ENCODE results near the gene FAM90A1. TPM values are rescaled to one million over a fixed set of nuclear protein-coding genes. Genes with fewer than 3 reads are reported as not detected.
"Not testable (repeated sequence)": the region's sequence is repeated elsewhere in the genome, so short reads cannot be mapped to it uniquely, and the experiment has no call there.

FAM90A1 gene
- total and polyA plus RNA-seq, 2 donors (not counting 1 experiment from before 2014, with no cell fraction given) = 0.27 to 0.34 TPM

GRCh38 chr12:8252056-8252818, 24.8 kb upstream of the FAM90A1 start:
- H2AFZ ChIP-seq (ENCODE audit: insufficient read depth, low read depth, low read length, poor library complexity, severe bottlenecking); H3K79me2 ChIP-seq (ENCODE audit: control insufficient read depth, insufficient read depth, low read length); H3K27ac Mint-ChIP-seq; H3K27ac ChIP-seq (ENCODE audit: low read length in 2 of 2); DNase-seq; H3K27me3 ChIP-seq (replicated peaks in 1 of 4; ENCODE audit: control extremely low read depth in 1 of 4, control insufficient read depth in 3 of 4, insufficient read depth in 4 of 4, low read length in 3 of 4); H4K20me1 ChIP-seq (ENCODE audit: control insufficient read depth, insufficient read depth, low read length, poor library complexity, severe bottlenecking); H3K4me3 ChIP-seq (ENCODE audit: control extremely low read depth in 1 of 5, extremely low read depth in 1 of 5, insufficient read depth in 1 of 5, low read depth in 2 of 5, low read length in 4 of 5); H3K4me3 Mint-ChIP-seq; H3K9ac ChIP-seq (ENCODE audit: low read length); CTCF ChIA-PET; intact Hi-C loops (cut with micrococcal nuclease); ATAC-seq (ENCODE audit: low read depth); POLR2A ChIA-PET; H3K4me1 ChIP-seq (ENCODE audit: control insufficient read depth in 2 of 2, insufficient read depth in 2 of 2, low read length in 2 of 2); H3K27me3 Mint-ChIP-seq; H3K4me1 Mint-ChIP-seq; H3K9me3 Mint-ChIP-seq (ENCODE audit: insufficient read depth); H3K9me3 ChIP-seq (ENCODE audit: control extremely low read depth in 1 of 3, control insufficient read depth in 2 of 3, insufficient read depth in 1 of 3, low read length in 2 of 3); H3K4me2 ChIP-seq (replicated peaks; ENCODE audit: low read depth, low read length, poor library complexity, severe bottlenecking); H3K36me3 ChIP-seq (replicated peaks in 1 of 2; ENCODE audit: control extremely low read depth in 1 of 2, control insufficient read depth in 1 of 2, extremely low read depth in 1 of 2, insufficient read depth in 2 of 2, low read length in 1 of 2): not testable (repeated sequence)
- WGBS (ENCODE audit: insufficient coverage) = 94% methylated on average over 23 of the region's 29 CpGs

- CTCF ChIA-PET; H3K36me3 ChIP-seq (replicated peaks in 1 of 2; ENCODE audit: control extremely low read depth in 1 of 2, control insufficient read depth in 1 of 2, extremely low read depth in 1 of 2, insufficient read depth in 2 of 2, low read length in 1 of 2); H3K4me1 ChIP-seq (ENCODE audit: control insufficient read depth in 2 of 2, insufficient read depth in 2 of 2, low read length in 2 of 2); H4K20me1 ChIP-seq (ENCODE audit: control insufficient read depth, insufficient read depth, low read length, poor library complexity, severe bottlenecking); H3K27ac ChIP-seq (ENCODE audit: low read length in 2 of 2); H3K4me2 ChIP-seq (replicated peaks; ENCODE audit: low read depth, low read length, poor library complexity, severe bottlenecking); H3K4me1 Mint-ChIP-seq; H3K9me3 ChIP-seq (ENCODE audit: control extremely low read depth in 1 of 3, control insufficient read depth in 2 of 3, insufficient read depth in 1 of 3, low read length in 2 of 3); DNase-seq; H3K4me3 ChIP-seq (ENCODE audit: control extremely low read depth in 1 of 5, extremely low read depth in 1 of 5, insufficient read depth in 1 of 5, low read depth in 2 of 5, low read length in 4 of 5); H3K27ac Mint-ChIP-seq; POLR2A ChIA-PET; H3K9ac ChIP-seq (ENCODE audit: low read length); H3K79me2 ChIP-seq (ENCODE audit: control insufficient read depth, insufficient read depth, low read length); H3K27me3 Mint-ChIP-seq; H3K9me3 Mint-ChIP-seq (ENCODE audit: insufficient read depth); ATAC-seq (ENCODE audit: low read depth); H3K27me3 ChIP-seq (replicated peaks in 1 of 4; ENCODE audit: control extremely low read depth in 1 of 4, control insufficient read depth in 3 of 4, insufficient read depth in 4 of 4, low read length in 3 of 4); H2AFZ ChIP-seq (ENCODE audit: insufficient read depth, low read depth, low read length, poor library complexity, severe bottlenecking); H3K4me3 Mint-ChIP-seq; intact Hi-C loops (cut with micrococcal nuclease): not testable (repeated sequence)
- 81% methylated on average over 3 of the region's 7 CpGs for WGBS (ENCODE audit: insufficient coverage)
These were observed 24.2 kb upstream of the FAM90A1 start for GRCh38 chr12:8251616-8252015.

GRCh38 chr12:8246941-8247535, 19.6 kb upstream of the FAM90A1 start:
- CTCF ChIA-PET = interaction anchor here (1.0 kb wide), 1 partner anchor 10 kb away, joined by 5 read pairs; no protein-coding TSS in a partner anchor
- H3K27ac Mint-ChIP-seq; H4K20me1 ChIP-seq (ENCODE audit: control insufficient read depth, insufficient read depth, low read length, poor library complexity, severe bottlenecking): not testable (repeated sequence)

More at GRCh38 chr12:8246941-8247535, 19.6 kb upstream of the FAM90A1 start:
- H3K36me3 ChIP-seq (replicated peaks in 1 of 2; ENCODE audit: control extremely low read depth in 1 of 2, control insufficient read depth in 1 of 2, extremely low read depth in 1 of 2, insufficient read depth in 2 of 2, low read length in 1 of 2); POLR2A ChIA-PET; ATAC-seq (ENCODE audit: low read depth); H3K4me2 ChIP-seq (replicated peaks; ENCODE audit: low read depth, low read length, poor library complexity, severe bottlenecking); H2AFZ ChIP-seq (ENCODE audit: insufficient read depth, low read depth, low read length, poor library complexity, severe bottlenecking); H3K9me3 ChIP-seq (ENCODE audit: control extremely low read depth in 1 of 3, control insufficient read depth in 2 of 3, insufficient read depth in 1 of 3, low read length in 2 of 3); H3K9me3 Mint-ChIP-seq (ENCODE audit: insufficient read depth); H3K4me1 ChIP-seq (ENCODE audit: control insufficient read depth in 2 of 2, insufficient read depth in 2 of 2, low read length in 2 of 2); H3K4me1 Mint-ChIP-seq; H3K4me3 ChIP-seq (ENCODE audit: control extremely low read depth in 1 of 5, extremely low read depth in 1 of 5, insufficient read depth in 1 of 5, low read depth in 2 of 5, low read length in 4 of 5); H3K4me3 Mint-ChIP-seq; DNase-seq; H3K79me2 ChIP-seq (ENCODE audit: control insufficient read depth, insufficient read depth, low read length); H3K27me3 Mint-ChIP-seq; H3K9ac ChIP-seq (ENCODE audit: low read length); intact Hi-C loops (cut with micrococcal nuclease); H3K27ac ChIP-seq (ENCODE audit: low read length in 2 of 2); H3K27me3 ChIP-seq (replicated peaks in 1 of 4; ENCODE audit: control extremely low read depth in 1 of 4, control insufficient read depth in 3 of 4, insufficient read depth in 4 of 4, low read length in 3 of 4): not testable (repeated sequence)
- WGBS (ENCODE audit: insufficient coverage) = no CpG with 5 or more reads among the region's 4 CpGs

All from B cell (primary cell).